ENCODE data around the gene TMEM163. TPM values are rescaled to one million over a fixed set of nuclear protein-coding genes. Genes with fewer than 3 reads are reported as not detected.

Gene TMEM163
- total RNA-seq, 1 experiment from 2014 or later, result 4.1 TPM

- no TSS peak for BruUV-seq (replicated peaks)
- Histone ChIP-seq H3K36me3 (ENCODE audit: control insufficient read depth, insufficient read depth, low read length) (no peaks in the 10 kb centered on the region), H3K27me3 (replicated peaks; ENCODE audit: control insufficient read depth, insufficient read depth, low read length) (no peaks in the 10 kb centered on the region), H3K4me1 (peaks cover 3% of the 10 kb centered on the region; the same call in 1 of the 2 replicates), H3K4me3 (ENCODE audit: low read depth, low read length) (no peak overlapping the region), H3K9me3 (no peaks in the 10 kb centered on the region)
- DNase-seq, result no peak
- TF ChIP-seq, protein P1, sequence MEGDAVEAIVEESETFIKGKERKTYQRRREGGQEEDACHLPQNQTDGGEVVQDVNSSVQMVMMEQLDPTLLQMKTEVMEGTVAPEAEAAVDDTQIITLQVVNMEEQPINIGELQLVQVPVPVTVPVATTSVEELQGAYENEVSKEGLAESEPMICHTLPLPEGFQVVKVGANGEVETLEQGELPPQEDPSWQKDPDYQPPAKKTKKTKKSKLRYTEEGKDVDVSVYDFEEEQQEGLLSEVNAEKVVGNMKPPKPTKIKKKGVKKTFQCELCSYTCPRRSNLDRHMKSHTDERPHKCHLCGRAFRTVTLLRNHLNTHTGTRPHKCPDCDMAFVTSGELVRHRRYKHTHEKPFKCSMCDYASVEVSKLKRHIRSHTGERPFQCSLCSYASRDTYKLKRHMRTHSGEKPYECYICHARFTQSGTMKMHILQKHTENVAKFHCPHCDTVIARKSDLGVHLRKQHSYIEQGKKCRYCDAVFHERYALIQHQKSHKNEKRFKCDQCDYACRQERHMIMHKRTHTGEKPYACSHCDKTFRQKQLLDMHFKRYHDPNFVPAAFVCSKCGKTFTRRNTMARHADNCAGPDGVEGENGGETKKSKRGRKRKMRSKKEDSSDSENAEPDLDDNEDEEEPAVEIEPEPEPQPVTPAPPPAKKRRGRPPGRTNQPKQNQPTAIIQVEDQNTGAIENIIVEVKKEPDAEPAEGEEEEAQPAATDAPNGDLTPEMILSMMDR (IDR thresholded peaks at IDR 0.05; ENCODE audit: insufficient read depth in 1 of 2, low read depth in 1 of 2, low read length in 1 of 2, severe bottlenecking in 1 of 2, unreplicated experiment in 1 of 2), result no peak
- intact Hi-C loops (cut with micrococcal nuclease; ENCODE audit: unreplicated experiment), result no loop called here
- no peaks in the 10 kb centered on the region for H3K27me3 Mint-ChIP-seq (ENCODE audit: insufficient read depth, unreplicated experiment)
- ChIA-PET CTCF (no interaction called here), POLR2A (no interaction called here)
- peaks cover 4% of the 10 kb centered on the region for H3K36me3 Mint-ChIP-seq (ENCODE audit: insufficient read depth, unreplicated experiment)
- no peak overlapping the region for H3K4me3 Mint-ChIP-seq (ENCODE audit: unreplicated experiment)
- no peaks in the 10 kb centered on the region for H3K4me1 Mint-ChIP-seq (ENCODE audit: low read depth, unreplicated experiment)
- no peak overlapping the region for H3K27ac Mint-ChIP-seq (ENCODE audit: unreplicated experiment)
- no peaks in the 10 kb centered on the region for H3K9me3 Mint-ChIP-seq (ENCODE audit: unreplicated experiment)
Measured at GRCh38 chr2:134457353-134457752, 261.4 kb downstream of the TMEM163 start.

GRCh38 chr2:134455426-134455825 is 263.4 kb downstream of the TMEM163 start:
- CTCF ChIA-PET, result interaction anchor here (0.6 kb wide), 1 partner anchor 231 kb away, joined by 4 read pairs; no protein-coding TSS in a partner anchor
- intact Hi-C loops (cut with micrococcal nuclease; ENCODE audit: unreplicated experiment), result no loop called here
- Mint-ChIP-seq H3K27me3 (ENCODE audit: insufficient read depth, unreplicated experiment) (no peaks in the 10 kb centered on the region), H3K4me1 (ENCODE audit: low read depth, unreplicated experiment) (peaks cover 5% of the 10 kb centered on the region), H3K27ac (ENCODE audit: unreplicated experiment) (no peak overlapping the region), H3K9me3 (ENCODE audit: unreplicated experiment) (no peaks in the 10 kb centered on the region), H3K4me3 (ENCODE audit: unreplicated experiment) (no peak overlapping the region), H3K36me3 (ENCODE audit: insufficient read depth, unreplicated experiment) (peaks cover 15% of the 10 kb centered on the region)
- peaks cover 3% of the 10 kb centered on the region; the same call in 1 of the 2 replicates for H3K4me1 ChIP-seq
- H3K4me3 ChIP-seq (ENCODE audit: low read depth, low read length), result no peak overlapping the region
- POLR2A ChIA-PET, result no interaction called here
- no peaks in the 10 kb centered on the region; the same call in 1 of the 2 replicates for H3K36me3 ChIP-seq (ENCODE audit: control insufficient read depth, insufficient read depth, low read length)
- TF ChIP-seq, protein P1 (IDR thresholded peaks at IDR 0.05; ENCODE audit: insufficient read depth in 1 of 2, low read depth in 1 of 2, low read length in 1 of 2, severe bottlenecking in 1 of 2, unreplicated experiment in 1 of 2), result no peak
- no peaks in the 10 kb centered on the region for H3K9me3 ChIP-seq
- H3K27me3 ChIP-seq (replicated peaks; ENCODE audit: control insufficient read depth, insufficient read depth, low read length), result no peaks in the 10 kb centered on the region
- BruUV-seq (replicated peaks), result no TSS peak
- DNase-seq, result peak in 1 of 2 experiments; percentile 18

GRCh38 chr2:134454931-134455330 is 263.9 kb downstream of the TMEM163 start:
- Histone ChIP-seq H3K36me3 (ENCODE audit: control insufficient read depth, insufficient read depth, low read length) (no peaks in the 10 kb centered on the region; the same call in 1 of the 2 replicates), H3K4me3 (ENCODE audit: low read depth, low read length) (no peak overlapping the region), H3K4me1 (peaks cover 3% of the 10 kb centered on the region; the same call in 1 of the 2 replicates), H3K27me3 (replicated peaks; ENCODE audit: control insufficient read depth, insufficient read depth, low read length) (no peaks in the 10 kb centered on the region), H3K9me3 (no peaks in the 10 kb centered on the region)
- Mint-ChIP-seq H3K27me3 (ENCODE audit: insufficient read depth, unreplicated experiment) (no peaks in the 10 kb centered on the region), H3K36me3 (ENCODE audit: insufficient read depth, unreplicated experiment) (peaks cover 20% of the 10 kb centered on the region), H3K4me3 (ENCODE audit: unreplicated experiment) (no peak overlapping the region), H3K4me1 (ENCODE audit: low read depth, unreplicated experiment) (peaks cover 7% of the 10 kb centered on the region), H3K27ac (ENCODE audit: unreplicated experiment) (no peak overlapping the region), H3K9me3 (ENCODE audit: unreplicated experiment) (no peaks in the 10 kb centered on the region)
- TF ChIP-seq, protein P1 (IDR thresholded peaks at IDR 0.05; ENCODE audit: insufficient read depth in 1 of 2, low read depth in 1 of 2, low read length in 1 of 2, severe bottlenecking in 1 of 2, unreplicated experiment in 1 of 2), result no peak
- CTCF ChIA-PET, result interaction anchor here (0.6 to 0.7 kb wide), 2 partner anchors 224 to 230 kb away, joined by 3 to 4 read pairs; no protein-coding TSS in a partner anchor
- DNase-seq, result peak in 1 of 2 experiments; percentile 15
- intact Hi-C loops (cut with micrococcal nuclease; ENCODE audit: unreplicated experiment), result loop anchor here (5.0 kb wide), 2 partner anchors 63 to 568 kb away; no protein-coding TSS in a partner anchor
- POLR2A ChIA-PET, result no interaction called here
- BruUV-seq (replicated peaks), result no TSS peak

Data from Caco-2 (cell line).